ENCODE measurements around the gene VWA5B2.

- TF ChIP-seq CTCF (IDR thresholded peaks at IDR 0.05) (no peak), POLR2A (IDR thresholded peaks at IDR 0.05) (no peak)
These were observed 18.1 kb upstream of the VWA5B2 start for GRCh38 chr3:184211297-184211696.

Data from lower leg skin (tissue), 3 donors.